Osteocyte (in vitro differentiated cells): ENCODE data around the gene PEX12. TPM values are rescaled to one million over a fixed set of nuclear protein-coding genes. Genes with fewer than 3 reads are reported as not detected.
A peak's percentile ranks its signal among the peaks of the same experiment; 100 is the strongest.
"Not testable (repeated sequence)": the region's sequence is repeated elsewhere in the genome, so short reads cannot be mapped to it uniquely, and the experiment has no call there.

Experiments used
- DNase-seq: peaks from one replicate; pipeline ENCODE4 v3.0.0; 2021; ENCODE audit warnings: mixed read lengths; ENCODE audit not compliant: unreplicated experiment; ENCODE audit errors: extremely low spot score
- H3K27ac Mint-ChIP-seq: one replicate; pipeline ENCODE4 v1.8.0; 2021; ENCODE audit warnings: mild to moderate bottlenecking, mixed read lengths; ENCODE audit not compliant: unreplicated experiment
- H3K27me3 Mint-ChIP-seq: one replicate; pipeline ENCODE4 v1.8.0; 2021; ENCODE audit warnings: mixed read lengths; ENCODE audit not compliant: unreplicated experiment
- H3K36me3 Mint-ChIP-seq: one replicate; pipeline ENCODE4 v1.8.0; 2021; ENCODE audit warnings: mixed read lengths; ENCODE audit not compliant: unreplicated experiment
- H3K4me1 Mint-ChIP-seq: one replicate; pipeline ENCODE4 v1.8.0; 2021; ENCODE audit warnings: mixed read lengths; ENCODE audit not compliant: unreplicated experiment
- H3K4me3 Mint-ChIP-seq: one replicate; pipeline ENCODE4 v1.8.0; 2021; ENCODE audit warnings: mild to moderate bottlenecking, moderate library complexity, mixed read lengths; ENCODE audit not compliant: unreplicated experiment
- H3K9me3 Mint-ChIP-seq: one replicate; pipeline ENCODE4 v1.8.0; 2021; ENCODE audit warnings: mixed read lengths; ENCODE audit not compliant: unreplicated experiment
- CTCF ChIP-seq: fragments of 200-600 bp; sonication (generic); IDR thresholded peaks from 2 replicates; pipeline ENCODE4 v1.5.0; 2021; ENCODE audit warnings: antibody characterized with exemption, mild to moderate bottlenecking, moderate library complexity
- total RNA-seq: library from RNA; stranded (reverse); gene quantifications from 2 replicates; pipeline ENCODE4 v1.2.1, GENCODE V29; 2021

Gene PEX12
- total RNA-seq, 1 donor from 2014 or later = 7.0 TPM

DNA sequence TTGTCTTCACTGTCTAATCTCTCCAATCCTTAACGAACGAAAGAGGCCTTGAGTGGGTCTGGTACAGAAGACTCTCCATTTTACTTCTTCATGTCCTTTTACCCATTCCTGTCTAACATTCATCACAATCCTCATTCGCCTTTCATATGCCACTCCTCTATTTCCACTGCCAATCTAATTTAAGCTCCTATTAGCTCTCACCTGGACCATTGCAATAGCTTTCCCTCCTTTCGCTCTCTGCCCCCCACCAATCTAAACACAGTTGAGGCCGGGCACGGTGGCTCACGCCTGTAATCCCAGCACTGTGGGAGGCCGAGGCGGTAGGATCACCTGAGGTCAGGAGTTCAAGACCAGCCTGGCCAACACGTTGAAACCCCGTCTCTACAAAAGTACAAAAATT lies 11.4 kb downstream of the PEX12 start:
- TF ChIP-seq CTCF = no peak
- no peaks in the 10 kb centered on the region for H3K9me3 Mint-ChIP-seq
- DNase-seq = no peak
- H3K4me1 Mint-ChIP-seq = peaks cover 26% of the 10 kb centered on the region
- H3K4me3 Mint-ChIP-seq = peak overlapping the region; percentile 92
- peak overlapping the region; percentile 60 for H3K27ac Mint-ChIP-seq
- peaks cover 25% of the 10 kb centered on the region for H3K27me3 Mint-ChIP-seq
- peaks cover 1% of the 10 kb centered on the region for H3K36me3 Mint-ChIP-seq

- not testable (repeated sequence) for H3K36me3 Mint-ChIP-seq, H3K27ac Mint-ChIP-seq, DNase-seq, H3K9me3 Mint-ChIP-seq, H3K4me3 Mint-ChIP-seq, H3K4me1 Mint-ChIP-seq
- peaks cover 48% of the 10 kb centered on the region for H3K27me3 Mint-ChIP-seq
Measured at GRCh38 chr17:35563181-35563580, 15.2 kb downstream of the PEX12 start.

GRCh38 chr17:35560703-35561102 lies 17.7 kb downstream of the PEX12 start, which contains the start of gene SLFN14:
Gene SLFN14, minus strand, starts transcription at chr17:35560819. Its CDS starts 2,757 bp downstream, at chr17:35558062.
- DNase-seq = no peak
- Mint-ChIP-seq H3K27ac (no peak within 1 kb of the TSS), H3K36me3 (no peaks in the 10 kb centered on the region), H3K27me3 (peaks cover 56% of the 10 kb centered on the region), H3K4me1 (no peaks in the 10 kb centered on the region), H3K4me3 (no peak within 1 kb of the TSS), H3K9me3 (no peaks in the 10 kb centered on the region)
- no peak for TF ChIP-seq CTCF

GRCh38 chr17:35559495-35560210 lies 18.7 kb downstream of the PEX12 start:
- Mint-ChIP-seq H3K4me3 (no peak overlapping the region), H3K4me1 (no peaks in the 10 kb centered on the region), H3K27ac (no peak overlapping the region), H3K9me3 (no peaks in the 10 kb centered on the region), H3K36me3 (no peaks in the 10 kb centered on the region), H3K27me3 (peaks cover 57% of the 10 kb centered on the region)
- TF ChIP-seq CTCF = no peak
- no peak for DNase-seq

DNA sequence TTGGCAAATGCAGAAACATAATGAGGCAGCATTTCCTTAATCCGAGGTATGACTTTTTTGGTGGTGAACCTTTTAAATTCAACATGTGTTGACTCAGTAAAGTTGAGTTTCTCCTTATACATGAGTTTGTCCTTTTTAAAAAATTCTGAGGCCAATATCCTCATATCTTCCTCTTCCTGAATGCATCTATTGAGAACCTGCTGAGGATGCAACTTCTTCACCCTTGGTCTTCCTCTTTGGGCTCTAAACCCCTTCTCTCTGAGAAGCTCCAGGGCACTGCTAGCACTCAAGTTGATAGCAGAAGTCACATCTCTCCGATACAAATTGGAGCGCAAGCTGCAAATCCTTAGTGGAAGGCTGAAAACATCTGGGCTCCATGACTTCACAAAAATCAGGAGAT lies 21.0 kb downstream of the PEX12 start:
- no peak for TF ChIP-seq CTCF
- H3K27me3 Mint-ChIP-seq = peaks cover 65% of the 10 kb centered on the region
- no peaks in the 10 kb centered on the region for H3K4me1 Mint-ChIP-seq
- no peaks in the 10 kb centered on the region for H3K9me3 Mint-ChIP-seq
- no peak overlapping the region for H3K4me3 Mint-ChIP-seq
- DNase-seq = no peak
- H3K27ac Mint-ChIP-seq = no peak overlapping the region
- H3K36me3 Mint-ChIP-seq = no peaks in the 10 kb centered on the region
